DND-41 (cell line): Measurements from ENCODE around the gene STK4.

Experiments
- EZH2 ChIP-seq: IDR thresholded peaks from 3 replicates; pipeline ENCODE4 v1.6.1; 2012; ENCODE audit warnings: borderline replicate concordance, low read depth, mild to moderate bottlenecking, moderate library complexity, low read length, inconsistent platforms; ENCODE audit not compliant: severe bottlenecking
- TF ChIP-seq, protein P1 (sequence below): IDR thresholded peaks from 2 replicates; pipeline ENCODE4 v1.5.1; 2012; ENCODE audit warnings: borderline replicate concordance, low read length, moderate library complexity, mild to moderate bottlenecking; ENCODE audit not compliant: poor library complexity, severe bottlenecking; ENCODE audit errors: extremely low read depth

DNA sequence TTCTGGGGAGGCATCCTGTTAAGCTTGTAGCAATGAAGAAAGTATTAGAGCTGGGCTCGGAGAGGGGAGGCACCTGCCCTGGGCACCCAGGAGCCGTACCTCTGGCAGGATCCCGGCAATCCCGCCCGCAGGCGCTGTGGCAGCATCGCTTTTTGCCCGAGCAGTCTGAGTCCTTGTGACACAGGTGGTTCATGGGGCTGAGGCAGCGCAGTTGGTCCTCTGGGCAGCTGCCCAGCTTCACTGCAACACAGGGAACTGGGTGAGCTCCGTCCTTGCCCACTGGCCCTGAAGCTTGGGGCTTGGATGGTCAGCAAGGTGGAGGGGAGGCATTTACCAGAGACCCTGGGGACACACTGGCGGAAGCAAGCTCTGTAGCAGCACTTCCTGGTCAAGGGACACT, 144.0 kb downstream of the STK4 start:
- TF ChIP-seq, protein P1, sequence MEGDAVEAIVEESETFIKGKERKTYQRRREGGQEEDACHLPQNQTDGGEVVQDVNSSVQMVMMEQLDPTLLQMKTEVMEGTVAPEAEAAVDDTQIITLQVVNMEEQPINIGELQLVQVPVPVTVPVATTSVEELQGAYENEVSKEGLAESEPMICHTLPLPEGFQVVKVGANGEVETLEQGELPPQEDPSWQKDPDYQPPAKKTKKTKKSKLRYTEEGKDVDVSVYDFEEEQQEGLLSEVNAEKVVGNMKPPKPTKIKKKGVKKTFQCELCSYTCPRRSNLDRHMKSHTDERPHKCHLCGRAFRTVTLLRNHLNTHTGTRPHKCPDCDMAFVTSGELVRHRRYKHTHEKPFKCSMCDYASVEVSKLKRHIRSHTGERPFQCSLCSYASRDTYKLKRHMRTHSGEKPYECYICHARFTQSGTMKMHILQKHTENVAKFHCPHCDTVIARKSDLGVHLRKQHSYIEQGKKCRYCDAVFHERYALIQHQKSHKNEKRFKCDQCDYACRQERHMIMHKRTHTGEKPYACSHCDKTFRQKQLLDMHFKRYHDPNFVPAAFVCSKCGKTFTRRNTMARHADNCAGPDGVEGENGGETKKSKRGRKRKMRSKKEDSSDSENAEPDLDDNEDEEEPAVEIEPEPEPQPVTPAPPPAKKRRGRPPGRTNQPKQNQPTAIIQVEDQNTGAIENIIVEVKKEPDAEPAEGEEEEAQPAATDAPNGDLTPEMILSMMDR = no peak
- no peak for TF ChIP-seq EZH2
